HepG2 (cell line): ENCODE data around the gene DCTN1. TPM values are rescaled to one million over a fixed set of nuclear protein-coding genes. Genes with fewer than 3 reads are reported as not detected.

Experiments used
- AKNA ChIP-seq: sonication (generic); formaldehyde crosslinking; IDR thresholded peaks from 2 replicates; pipeline ENCODE4 v1.4.0; 2020; ENCODE audit warnings: missing genetic modification reagents, borderline replicate concordance
- CSRNP2 ChIP-seq: sonication (generic); formaldehyde crosslinking; conservative IDR thresholded peaks from 2 replicates; pipeline ENCODE4 v1.8.0; 2022; ENCODE audit warnings: low read depth, missing genetic modification reagents
- EEA1 ChIP-seq: sonication (generic); formaldehyde crosslinking; IDR thresholded peaks from 2 replicates; pipeline ENCODE4 v1.5.1; 2020; ENCODE audit warnings: mild to moderate bottlenecking, missing genetic modification reagents, borderline replicate concordance
- ETV6 ChIP-seq: sonication (generic); formaldehyde crosslinking; conservative IDR thresholded peaks from 2 replicates; pipeline ENCODE4 v1.4.0; 2020; ENCODE audit warnings: missing genetic modification reagents
- FOSL1 ChIP-seq: sonication (generic); formaldehyde crosslinking; IDR thresholded peaks from 2 replicates; pipeline ENCODE4 v1.9.0; 2021; ENCODE audit warnings: missing genetic modification reagents, borderline replicate concordance
- FOXO1 ChIP-seq: sonication (generic); formaldehyde crosslinking; IDR thresholded peaks from 2 replicates; pipeline ENCODE4 v1.4.0; 2020; ENCODE audit warnings: missing genetic modification reagents
- GATAD2A ChIP-seq: IDR thresholded peaks from 2 replicates; pipeline ENCODE4 v1.6.1; 2016
- GPN1 ChIP-seq: sonication (generic); formaldehyde crosslinking; IDR thresholded peaks from 2 replicates; pipeline ENCODE4 v1.5.1; 2020; ENCODE audit warnings: missing genetic modification reagents, borderline replicate concordance
- HHEX ChIP-seq: IDR thresholded peaks from 2 replicates; pipeline ENCODE4 v1.6.1; 2016; ENCODE audit warnings: control low read depth
- HMG20B ChIP-seq: conservative IDR thresholded peaks from 2 replicates; pipeline ENCODE4 v1.6.1; 2016; ENCODE audit warnings: missing genetic modification reagents, missing compliant biosample characterization
- IKZF4 ChIP-seq: sonication (generic); formaldehyde crosslinking; IDR thresholded peaks from 2 replicates; pipeline ENCODE4 v1.5.1; 2020; ENCODE audit warnings: borderline replicate concordance, mild to moderate bottlenecking, low read depth, missing genetic modification reagents; ENCODE audit errors: not compliant biosample characterization
- MYNN ChIP-seq: sonication (generic); formaldehyde crosslinking; IDR thresholded peaks from 2 replicates; pipeline ENCODE4 v1.4.0; 2020; ENCODE audit warnings: mild to moderate bottlenecking, low read depth, missing genetic modification reagents
- NFYB ChIP-seq: sonication (generic); formaldehyde crosslinking; IDR thresholded peaks from 2 replicates; pipeline ENCODE4 v1.4.0; 2020; ENCODE audit warnings: missing genetic modification reagents
- SRSF9 ChIP-seq: fragments of 200-400 bp; formaldehyde crosslinking; IDR thresholded peaks from 2 replicates; pipeline ENCODE4 v1.6.1; 2018; ENCODE audit warnings: borderline replicate concordance, mild to moderate bottlenecking, low read depth, low read length; ENCODE audit not compliant: insufficient read depth, poor library complexity, severe bottlenecking
- TBP ChIP-seq: sonication (generic); formaldehyde crosslinking; IDR thresholded peaks from 2 replicates; pipeline ENCODE4 v1.5.0; 2020; ENCODE audit warnings: missing genetic modification reagents
- TRIM22 ChIP-seq: fragments of 450-650 bp; IDR thresholded peaks from 2 replicates; pipeline ENCODE4 v1.6.1; 2017
- ZFP90 ChIP-seq: sonication (generic); formaldehyde crosslinking; IDR thresholded peaks from 2 replicates; pipeline ENCODE4 v1.8.0; 2022; ENCODE audit warnings: missing genetic modification reagents, mild to moderate bottlenecking, inconsistent platforms, borderline replicate concordance
- ZNF24 ChIP-seq: fragments of 450-650 bp; IDR thresholded peaks from 2 replicates; pipeline ENCODE4 v1.6.1; 2017; ENCODE audit warnings: antibody characterized with exemption, mild to moderate bottlenecking
- ZNF510 ChIP-seq: sonication (generic); formaldehyde crosslinking; IDR thresholded peaks from 2 replicates; pipeline ENCODE4 v1.4.0; 2020; ENCODE audit warnings: low read depth, mild to moderate bottlenecking, missing genetic modification reagents
- ZNF549 ChIP-seq: sonication (generic); formaldehyde crosslinking; IDR thresholded peaks from 2 replicates; pipeline ENCODE4 v1.5.0; 2020; ENCODE audit warnings: missing genetic modification reagents
- ZNF776 ChIP-seq: sonication (generic); formaldehyde crosslinking; IDR thresholded peaks from 2 replicates; pipeline ENCODE4 v1.4.0; 2020; ENCODE audit warnings: mild to moderate bottlenecking, missing genetic modification reagents
- polyA plus RNA-seq, 8 experiments: library from polyadenylated mRNA; depleted of rRNA in 3 of 8; stranded (reverse) in 7 of 8; unstranded in 1 of 8; fragments of >200 nt; fragmentation: Illumina TruSeq in 4 of 8; extraction: Trizol in 4 of 8; gene quantifications; 2 replicates each; pipeline versions ENCODE4 v1.2.1 to v1.2.3, GENCODE V29; 2011 to 2016; ENCODE audit warnings: low read depth in 4 of 8, missing spikeins in 1 of 8, mixed read lengths in 1 of 8; ENCODE audit not compliant: insufficient read depth in 1 of 8
- total RNA-seq, 5 experiments: library from RNA; depleted of rRNA; stranded (reverse); fragments of >200 nt; fragmentation: Illumina TruSeq; extraction: Trizol; gene quantifications; 2 replicates each; pipeline ENCODE4 v1.2.3, GENCODE V29; 2016; ENCODE audit warnings: low read depth in 1 of 5
- TF ChIP-seq, protein P1 (sequence below): sonication (generic); formaldehyde crosslinking; IDR thresholded peaks from 2 replicates; pipeline ENCODE4 v1.4.0; 2020; ENCODE audit warnings: missing genetic modification reagents

Gene DCTN1
- total and polyA plus RNA-seq, 2 of the 13 experiments (the other 11 are each of a cell fraction or from before 2014, with no cell fraction given): 73.2 to 122 TPM

GRCh38 chr2:74391209-74391579, 11.1 kb upstream of the DCTN1 start (continued):
- TF ChIP-seq TRIM22 (no peak), ZNF776 (CRISPR knock-in tag) (no peak), NFYB (0 out of 2 replicates have a peak, but pooled peaks have one; percentile 16), ETV6 (peak; percentile 63), HHEX (CRISPR knock-in tag) (no peak), TBP (CRISPR knock-in tag) (no peak), GATAD2A (CRISPR knock-in tag) (no peak), HMG20B (CRISPR knock-in tag) (no peak), FOXO1 (CRISPR knock-in tag) (peak; percentile 21; the same call in 1 of the 2 replicates), MYNN (0 out of 2 replicates have a peak, but pooled peaks have one; percentile 17), EEA1 (CRISPR knock-in tag) (no peak), ZNF549 (no peak), ZNF510 (CRISPR knock-in tag) (no peak), FOSL1 (CRISPR knock-in tag) (no peak), AKNA (CRISPR knock-in tag) (no peak), ZNF24 (no peak), SRSF9 (no peak), GPN1 (0 out of 2 replicates have a peak, but pooled peaks have one; percentile 5), CSRNP2 (CRISPR knock-in tag) (no peak), ZFP90 (no peak), IKZF4 (CRISPR knock-in tag) (no peak)
- TF ChIP-seq, protein P1, sequence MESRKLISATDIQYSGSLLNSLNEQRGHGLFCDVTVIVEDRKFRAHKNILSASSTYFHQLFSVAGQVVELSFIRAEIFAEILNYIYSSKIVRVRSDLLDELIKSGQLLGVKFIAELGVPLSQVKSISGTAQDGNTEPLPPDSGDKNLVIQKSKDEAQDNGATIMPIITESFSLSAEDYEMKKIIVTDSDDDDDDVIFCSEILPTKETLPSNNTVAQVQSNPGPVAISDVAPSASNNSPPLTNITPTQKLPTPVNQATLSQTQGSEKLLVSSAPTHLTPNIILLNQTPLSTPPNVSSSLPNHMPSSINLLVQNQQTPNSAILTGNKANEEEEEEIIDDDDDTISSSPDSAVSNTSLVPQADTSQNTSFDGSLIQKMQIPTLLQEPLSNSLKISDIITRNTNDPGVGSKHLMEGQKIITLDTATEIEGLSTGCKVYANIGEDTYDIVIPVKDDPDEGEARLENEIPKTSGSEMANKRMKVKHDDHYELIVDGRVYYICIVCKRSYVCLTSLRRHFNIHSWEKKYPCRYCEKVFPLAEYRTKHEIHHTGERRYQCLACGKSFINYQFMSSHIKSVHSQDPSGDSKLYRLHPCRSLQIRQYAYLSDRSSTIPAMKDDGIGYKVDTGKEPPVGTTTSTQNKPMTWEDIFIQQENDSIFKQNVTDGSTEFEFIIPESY (CRISPR knock-in tag): no peak; the same call in 1 of the 2 replicates
